GM18511 (cell line): ENCODE measurements around the gene SCN8A.
"Not testable (repeated sequence)": the region's sequence is repeated elsewhere in the genome, so short reads cannot be mapped to it uniquely, and the experiment has no call there.

Experiments
- ATAC-seq: cut with Tn5 transposase; IDR thresholded peaks from one replicate; pipeline ENCODE4 v1.9.1; 2021; ENCODE audit warnings: mild to moderate bottlenecking, moderate library complexity; ENCODE audit not compliant: unreplicated experiment

SCN8A gene

GRCh38 chr12:51759695-51760094, 168.7 kb downstream of the SCN8A start:
- ATAC-seq: no peak

DNA sequence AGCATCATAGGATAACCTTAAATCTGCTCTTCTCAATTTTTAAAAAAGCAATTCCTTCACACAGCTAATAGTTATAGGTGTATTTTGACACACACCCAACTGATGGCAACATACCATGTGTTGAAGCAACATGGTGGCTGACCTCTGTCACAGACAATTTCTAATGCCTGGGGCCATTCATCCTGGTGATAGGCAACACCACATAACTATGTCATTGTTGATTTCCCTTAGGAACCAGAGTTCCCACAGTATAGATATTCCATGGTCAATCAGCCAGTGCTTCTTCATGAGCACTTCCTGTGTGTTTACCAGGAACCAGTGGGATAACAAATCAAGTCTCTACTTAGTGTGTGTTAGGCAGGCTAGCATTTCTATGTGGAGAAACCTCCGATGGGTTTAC, 169.2 kb downstream of the SCN8A start:
- no peak for ATAC-seq

GRCh38 chr12:51763743-51764142, 172.7 kb downstream of the SCN8A start:
- no peak for ATAC-seq

DNA sequence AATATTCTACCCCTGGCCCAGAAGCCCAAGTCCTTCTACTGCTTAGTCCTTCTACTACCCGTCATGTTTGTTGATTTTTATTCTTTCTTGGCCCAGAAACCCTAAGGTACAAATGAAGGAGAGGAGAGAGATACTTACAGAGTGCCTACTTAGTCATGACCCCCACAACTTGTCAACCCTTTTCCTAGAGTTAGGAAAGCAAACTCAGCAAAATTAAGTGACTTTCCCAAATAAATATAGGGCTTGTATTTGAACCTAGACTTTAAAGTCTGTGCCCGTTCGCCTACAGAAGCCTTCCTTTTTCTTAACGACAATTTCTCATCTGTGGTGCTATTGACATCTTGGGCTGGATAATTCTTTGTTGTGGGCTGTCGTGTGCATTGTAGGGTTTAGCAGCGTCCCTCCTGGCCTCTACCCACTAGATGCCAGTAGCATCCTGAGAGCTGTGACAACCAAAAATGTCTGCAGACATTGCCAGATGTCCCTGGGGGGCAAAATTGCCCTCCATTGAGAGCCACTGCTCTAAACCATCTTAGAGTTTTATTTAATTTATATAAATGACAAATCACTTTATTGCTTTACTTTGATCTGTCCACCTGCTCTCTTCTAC, 175.1 kb downstream of the SCN8A start:
- ATAC-seq: no peak

GRCh38 chr12:51771008-51771407, 180.0 kb downstream of the SCN8A start:
- no peak for ATAC-seq

- no peak for ATAC-seq
Observed at GRCh38 chr12:51773145-51773869, 182.3 kb downstream of the SCN8A start.

- no peak for ATAC-seq
Observed at GRCh38 chr12:51774933-51775332, 183.9 kb downstream of the SCN8A start.

- no peak for ATAC-seq
Observed at GRCh38 chr12:51777457-51777856, 186.4 kb downstream of the SCN8A start.

GRCh38 chr12:51777973-51778372, 186.9 kb downstream of the SCN8A start:
- no peak for ATAC-seq

- ATAC-seq: no peak
Observed at GRCh38 chr12:51779876-51780275, 188.8 kb downstream of the SCN8A start.

GRCh38 chr12:51784688-51785087, 193.7 kb downstream of the SCN8A start:
- no peak for ATAC-seq

GRCh38 chr12:51785906-51786305, 194.9 kb downstream of the SCN8A start:
- ATAC-seq: no peak

GRCh38 chr12:51788876-51789275, 197.8 kb downstream of the SCN8A start:
- no peak for ATAC-seq

- ATAC-seq: no peak
Observed at GRCh38 chr12:51792417-51792816, 201.4 kb downstream of the SCN8A start.

DNA sequence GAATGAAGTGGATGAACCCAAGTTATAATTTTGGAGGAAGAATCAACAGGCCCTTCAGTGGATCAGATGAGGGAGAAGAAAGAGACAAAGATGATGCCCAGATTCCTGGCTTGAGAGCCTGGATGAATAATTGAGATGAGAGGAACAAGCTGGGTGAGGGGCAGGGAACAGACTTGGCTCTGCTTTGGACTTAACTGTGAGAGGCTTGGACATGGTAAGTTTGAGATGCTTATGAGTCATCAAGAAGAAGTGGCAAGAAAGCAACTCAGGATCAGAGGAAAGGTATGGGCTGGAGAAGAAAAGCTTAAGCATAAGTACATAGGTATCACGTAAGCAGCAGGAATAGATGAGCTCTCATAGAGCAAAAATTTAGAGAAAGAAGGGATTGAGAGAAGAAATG, 202.2 kb downstream of the SCN8A start:
- no peak for ATAC-seq

- no peak for ATAC-seq
Observed at GRCh38 chr12:51797301-51797700, 206.3 kb downstream of the SCN8A start.

DNA sequence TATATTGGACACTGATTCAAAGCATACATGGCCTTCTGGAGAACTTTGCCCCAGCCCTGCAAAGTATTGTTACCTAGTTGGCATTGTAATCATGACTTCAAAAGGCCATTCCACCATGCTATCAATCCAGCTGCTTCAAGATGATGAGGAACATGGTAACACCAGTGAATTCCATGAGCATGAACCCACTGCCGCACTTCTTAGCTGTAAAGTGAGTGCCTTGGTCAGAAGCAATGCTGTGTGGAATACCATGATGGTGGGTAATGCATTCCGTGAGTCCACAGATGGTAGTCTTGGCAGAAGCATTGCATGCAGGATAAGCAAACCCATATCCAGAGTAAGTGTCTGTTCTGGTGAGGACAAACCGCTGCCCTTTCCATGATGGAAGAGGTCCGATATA, 207.0 kb downstream of the SCN8A start:
- not testable (repeated sequence) for ATAC-seq

DNA sequence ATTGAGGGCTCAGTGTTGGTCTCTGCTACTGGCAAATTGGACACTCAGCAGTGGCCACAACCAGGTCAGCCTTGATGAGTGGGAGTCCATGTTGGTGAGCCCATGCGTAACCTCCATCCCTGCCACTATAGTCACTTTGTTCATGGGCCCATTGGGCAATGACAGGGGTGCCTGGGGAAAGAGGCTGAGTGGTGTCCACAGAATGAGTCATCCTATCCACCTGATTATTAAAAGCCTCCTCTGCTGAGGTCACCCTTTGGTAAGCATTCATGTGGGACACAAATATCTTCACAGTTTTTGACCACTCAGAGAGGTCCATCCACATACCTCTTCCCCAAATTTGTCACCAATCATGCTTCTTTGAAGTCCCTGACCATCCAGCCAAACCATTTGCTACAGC, 207.5 kb downstream of the SCN8A start:
- no peak for ATAC-seq

DNA sequence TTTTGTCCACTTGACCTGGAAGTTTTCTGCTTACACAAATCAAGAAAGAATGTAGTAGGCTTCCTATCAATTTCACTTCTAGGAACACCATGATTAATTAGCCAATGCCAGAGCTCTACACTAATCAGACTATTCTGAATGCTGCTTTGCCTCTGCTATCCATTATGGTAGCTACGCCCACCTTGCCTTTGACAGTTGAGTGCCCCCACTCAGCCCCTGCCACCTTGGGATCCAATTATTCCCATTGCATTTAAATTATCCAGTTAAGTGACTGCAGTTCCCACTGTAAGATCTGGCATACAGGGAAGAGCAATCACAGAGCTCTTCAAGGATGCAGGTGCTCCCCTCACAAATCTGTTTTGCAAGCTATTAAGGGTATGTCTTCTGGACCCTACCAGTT, 210.0 kb downstream of the SCN8A start:
- no peak for ATAC-seq

GRCh38 chr12:51806896-51807295, 215.9 kb downstream of the SCN8A start:
- ATAC-seq: no peak

GRCh38 chr12:51809193-51809592, 218.2 kb downstream of the SCN8A start:
- ATAC-seq: no peak
